Measurements from ENCODE around the gene PLA2G4D. TPM values are rescaled to one million over a fixed set of nuclear protein-coding genes. Genes with fewer than 3 reads are reported as not detected.
A peak's percentile ranks its signal among the peaks of the same experiment; 100 is the strongest.

PLA2G4D gene
- total RNA-seq, 6 experiments from 2014 or later = not detected

- TF ChIP-seq, protein P1, sequence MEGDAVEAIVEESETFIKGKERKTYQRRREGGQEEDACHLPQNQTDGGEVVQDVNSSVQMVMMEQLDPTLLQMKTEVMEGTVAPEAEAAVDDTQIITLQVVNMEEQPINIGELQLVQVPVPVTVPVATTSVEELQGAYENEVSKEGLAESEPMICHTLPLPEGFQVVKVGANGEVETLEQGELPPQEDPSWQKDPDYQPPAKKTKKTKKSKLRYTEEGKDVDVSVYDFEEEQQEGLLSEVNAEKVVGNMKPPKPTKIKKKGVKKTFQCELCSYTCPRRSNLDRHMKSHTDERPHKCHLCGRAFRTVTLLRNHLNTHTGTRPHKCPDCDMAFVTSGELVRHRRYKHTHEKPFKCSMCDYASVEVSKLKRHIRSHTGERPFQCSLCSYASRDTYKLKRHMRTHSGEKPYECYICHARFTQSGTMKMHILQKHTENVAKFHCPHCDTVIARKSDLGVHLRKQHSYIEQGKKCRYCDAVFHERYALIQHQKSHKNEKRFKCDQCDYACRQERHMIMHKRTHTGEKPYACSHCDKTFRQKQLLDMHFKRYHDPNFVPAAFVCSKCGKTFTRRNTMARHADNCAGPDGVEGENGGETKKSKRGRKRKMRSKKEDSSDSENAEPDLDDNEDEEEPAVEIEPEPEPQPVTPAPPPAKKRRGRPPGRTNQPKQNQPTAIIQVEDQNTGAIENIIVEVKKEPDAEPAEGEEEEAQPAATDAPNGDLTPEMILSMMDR (IDR thresholded peaks at IDR 0.05) = no peak
- DNase-seq = no peak
- Mint-ChIP-seq H3K36me3 (ENCODE audit: low read depth) (peaks cover 1% of the 10 kb centered on the region; the same call in 1 of the 2 replicates), H3K27me3 (ENCODE audit: insufficient read depth) (peaks cover 3% of the 10 kb centered on the region), H3K4me1 (ENCODE audit: low read depth) (peaks cover 7% of the 10 kb centered on the region), H3K4me3 (no peak overlapping the region), H3K27ac (no peak overlapping the region), H3K9me3 (peaks cover 1% of the 10 kb centered on the region; the same call in 1 of the 2 replicates)
These were observed 57.4 kb downstream of the PLA2G4D start for GRCh38 chr15:42036966-42037365.

GRCh38 chr15:42036112-42036905, 58.1 kb downstream of the PLA2G4D start:
- Mint-ChIP-seq H3K4me3 (no peak overlapping the region), H3K4me1 (ENCODE audit: low read depth) (peaks cover 7% of the 10 kb centered on the region), H3K27me3 (ENCODE audit: insufficient read depth) (peaks cover 3% of the 10 kb centered on the region), H3K27ac (no peak overlapping the region), H3K9me3 (peaks cover 8% of the 10 kb centered on the region; the same call in 1 of the 2 replicates), H3K36me3 (ENCODE audit: low read depth) (peaks cover 8% of the 10 kb centered on the region; the same call in 1 of the 2 replicates)
- TF ChIP-seq, protein P1 (IDR thresholded peaks at IDR 0.05) = no peak
- DNase-seq = no peak

DNA sequence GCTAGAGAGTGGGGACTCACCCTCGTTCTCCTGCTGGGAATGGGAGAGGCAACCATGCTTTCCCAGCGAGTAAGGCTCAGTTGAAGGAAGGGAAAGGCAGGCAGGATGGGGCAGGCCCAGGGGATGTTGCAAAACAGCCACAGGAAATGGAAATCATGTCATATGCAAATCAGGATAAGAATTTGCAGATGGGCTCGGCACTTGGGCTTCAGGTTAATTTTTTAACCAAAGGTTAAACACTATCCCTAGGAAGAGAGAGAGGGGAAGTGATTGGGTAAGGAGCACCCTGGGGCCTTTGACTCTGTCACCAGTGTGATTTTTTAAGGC, 59.0 kb downstream of the PLA2G4D start:
- H3K4me1 Mint-ChIP-seq (ENCODE audit: low read depth) = peaks cover 7% of the 10 kb centered on the region
- H3K27me3 Mint-ChIP-seq (ENCODE audit: insufficient read depth) = peaks cover 10% of the 10 kb centered on the region
- peak; percentile 14 for DNase-seq
- H3K9me3 Mint-ChIP-seq = peaks cover 8% of the 10 kb centered on the region; the same call in 1 of the 2 replicates
- H3K4me3 Mint-ChIP-seq = no peak overlapping the region
- peaks cover 8% of the 10 kb centered on the region; the same call in 1 of the 2 replicates for H3K36me3 Mint-ChIP-seq (ENCODE audit: low read depth)
- TF ChIP-seq, protein P1 (IDR thresholded peaks at IDR 0.05) = no peak
- H3K27ac Mint-ChIP-seq = no peak overlapping the region

DNA sequence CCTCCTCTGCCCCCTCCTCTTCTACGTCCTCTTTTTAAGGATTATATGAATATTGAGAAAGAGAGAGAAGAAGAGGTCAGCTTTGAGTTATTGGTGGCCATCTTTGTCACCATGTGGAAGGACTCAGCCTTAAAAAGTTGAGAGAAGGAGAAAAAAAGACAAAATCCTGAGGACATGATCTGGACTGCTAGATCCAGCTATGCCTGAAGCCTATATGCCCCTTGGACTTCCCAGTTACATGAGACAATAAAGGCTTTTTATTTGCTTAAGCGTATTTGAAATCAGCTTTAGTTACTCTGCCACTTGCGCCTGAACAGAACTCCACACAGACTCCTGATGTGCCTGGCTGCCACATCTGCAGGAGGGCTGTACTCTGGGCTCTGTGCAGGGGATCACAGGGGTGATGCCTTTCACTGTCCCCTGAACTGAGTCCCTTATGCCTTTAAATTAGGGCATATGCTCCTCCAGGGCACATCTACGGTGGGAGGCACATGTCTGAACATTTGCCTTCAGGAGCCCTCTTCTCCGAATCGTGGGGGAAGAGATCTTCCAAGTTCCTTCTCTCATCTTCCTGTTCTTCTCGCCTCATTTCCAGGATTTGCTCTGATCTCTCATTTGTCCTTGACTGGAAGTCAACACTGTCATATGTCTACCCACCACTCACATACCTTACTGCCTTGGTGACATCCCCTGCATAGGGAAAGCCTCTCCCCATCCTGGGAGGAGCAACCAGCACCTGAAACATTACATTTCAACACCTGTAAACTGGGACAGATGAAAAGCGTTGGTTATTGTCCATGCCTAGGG, 59.5 kb downstream of the PLA2G4D start:
- Mint-ChIP-seq H3K36me3 (ENCODE audit: low read depth) (peaks cover 8% of the 10 kb centered on the region; the same call in 1 of the 2 replicates), H3K9me3 (peaks cover 8% of the 10 kb centered on the region; the same call in 1 of the 2 replicates), H3K27ac (no peak overlapping the region), H3K4me3 (no peak overlapping the region), H3K27me3 (ENCODE audit: insufficient read depth) (peaks cover 15% of the 10 kb centered on the region), H3K4me1 (ENCODE audit: low read depth) (peaks cover 10% of the 10 kb centered on the region)
- TF ChIP-seq, protein P1 (IDR thresholded peaks at IDR 0.05) = no peak
- DNase-seq = no peak

DNA sequence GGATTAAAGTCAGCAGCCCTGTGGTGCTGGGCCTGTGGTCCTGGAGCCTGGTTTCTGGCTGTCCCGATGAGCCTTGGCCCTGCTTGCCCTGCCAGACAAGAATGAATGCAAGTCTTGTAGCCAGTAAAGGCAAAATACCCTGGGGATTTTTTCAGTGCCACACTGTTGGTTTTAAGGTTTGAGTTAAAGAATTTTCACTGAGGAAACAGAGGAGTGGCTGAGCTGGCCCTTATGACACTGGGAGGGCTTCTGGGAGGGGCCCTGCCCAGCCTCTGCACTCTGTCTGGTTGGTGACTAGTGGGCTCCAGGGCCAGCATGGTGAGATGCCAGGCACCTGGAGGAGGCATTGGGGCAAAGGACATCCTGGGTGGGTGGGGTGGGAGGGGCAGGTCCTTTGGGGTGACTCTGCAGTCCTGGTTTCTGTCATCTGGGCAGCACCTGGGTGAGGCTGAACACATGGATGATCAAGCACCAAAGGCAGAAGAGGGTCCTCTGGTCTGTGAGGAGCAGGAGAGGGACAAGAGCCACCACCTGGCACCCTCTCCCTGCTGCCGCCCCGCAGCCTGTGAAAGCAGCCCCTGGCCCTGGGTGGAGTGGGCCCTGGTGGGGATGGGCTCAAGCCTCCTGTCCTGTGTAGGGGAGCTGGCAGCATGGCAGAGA, 61.0 kb downstream of the PLA2G4D start:
- H3K4me1 Mint-ChIP-seq (ENCODE audit: low read depth) = peaks cover 14% of the 10 kb centered on the region
- TF ChIP-seq, protein P1 (IDR thresholded peaks at IDR 0.05) = no peak
- peaks cover 8% of the 10 kb centered on the region; the same call in 1 of the 2 replicates for H3K36me3 Mint-ChIP-seq (ENCODE audit: low read depth)
- no peak overlapping the region for H3K4me3 Mint-ChIP-seq
- H3K9me3 Mint-ChIP-seq = peaks cover 8% of the 10 kb centered on the region; the same call in 1 of the 2 replicates
- DNase-seq = no peak
- H3K27ac Mint-ChIP-seq = no peak overlapping the region
- H3K27me3 Mint-ChIP-seq (ENCODE audit: insufficient read depth) = peaks cover 18% of the 10 kb centered on the region
